ENCODE results near the gene LOXHD1.

LOXHD1 gene

GRCh38 chr18:46625069-46625468 lies 32.0 kb downstream of the LOXHD1 start:
- DNase-seq = no peak

GRCh38 chr18:46624127-46624526 lies 32.9 kb downstream of the LOXHD1 start:
- no peak for DNase-seq

GRCh38 chr18:46623541-46623940 lies 33.5 kb downstream of the LOXHD1 start:
- peak; percentile 68 for DNase-seq

- peak; percentile 53 for DNase-seq
Measured at GRCh38 chr18:46622999-46623398, 34.0 kb downstream of the LOXHD1 start.

- peak; percentile 17 for DNase-seq
Measured at GRCh38 chr18:46622451-46622850, 34.6 kb downstream of the LOXHD1 start.

GRCh38 chr18:46621871-46622270 lies 35.1 kb downstream of the LOXHD1 start:
- no peak for DNase-seq

GRCh38 chr18:46621111-46621766 lies 35.8 kb downstream of the LOXHD1 start:
- DNase-seq = no peak

- DNase-seq = no peak
Measured at GRCh38 chr18:46619559-46619958, 37.5 kb downstream of the LOXHD1 start.

GRCh38 chr18:46615720-46616119 lies 41.3 kb downstream of the LOXHD1 start:
- DNase-seq = no peak

- no peak for DNase-seq
Measured at GRCh38 chr18:46609048-46609447, 48.0 kb downstream of the LOXHD1 start.

GRCh38 chr18:46607926-46608325 lies 49.1 kb downstream of the LOXHD1 start:
- no peak for DNase-seq

GRCh38 chr18:46601141-46601805 lies 55.7 kb downstream of the LOXHD1 start:
- DNase-seq = peak; percentile 48

- DNase-seq = no peak
Measured at GRCh38 chr18:46596119-46596518, 60.9 kb downstream of the LOXHD1 start.

GRCh38 chr18:46591783-46592391 lies 65.1 kb downstream of the LOXHD1 start:
- peak; percentile 70 for DNase-seq

- DNase-seq = no peak
Measured at GRCh38 chr18:46590103-46590502, 66.9 kb downstream of the LOXHD1 start.

GRCh38 chr18:46588971-46589660 lies 67.9 kb downstream of the LOXHD1 start:
- no peak for DNase-seq

GRCh38 chr18:46587600-46587999 lies 69.4 kb downstream of the LOXHD1 start:
- DNase-seq = no peak

- no peak for DNase-seq
Measured at GRCh38 chr18:46583711-46584110, 73.3 kb downstream of the LOXHD1 start.

- DNase-seq = no peak
Measured at GRCh38 chr18:46581648-46582047, 75.4 kb downstream of the LOXHD1 start.

- DNase-seq = no peak
Measured at GRCh38 chr18:46578987-46579386, 78.0 kb downstream of the LOXHD1 start.

GRCh38 chr18:46577546-46577945 lies 79.5 kb downstream of the LOXHD1 start:
- no peak for DNase-seq

GRCh38 chr18:46575851-46576250 lies 81.2 kb downstream of the LOXHD1 start:
- DNase-seq = no peak

- DNase-seq = no peak
Measured at GRCh38 chr18:46574743-46575115, 82.3 kb downstream of the LOXHD1 start.

Data from hematopoietic multipotent progenitor cell treated with erythropoietin and hydrocortisone succinate and interleukin-3 and kit ligand, for 4 days (in vitro differentiated cells).